NCI-H69 (cell line): Measurements from ENCODE around the gene RBMXL2.

ENCODE experiments used
- DNase-seq: peaks from one replicate; lab custom pipeline; 2025; lab: John Stamatoyannopoulos, UW

Gene RBMXL2

GRCh38 chr11:7088921-7089320 lies at the start of gene RBMXL2:
RBMXL2 (plus strand) TSS chr11:7088998; CDS start chr11:7089121, 123 bp downstream.
- DNase-seq, result no peak

- no peak for DNase-seq
Observed at GRCh38 chr11:7046474-7047175, 42.2 kb upstream of the RBMXL2 start.

DNA sequence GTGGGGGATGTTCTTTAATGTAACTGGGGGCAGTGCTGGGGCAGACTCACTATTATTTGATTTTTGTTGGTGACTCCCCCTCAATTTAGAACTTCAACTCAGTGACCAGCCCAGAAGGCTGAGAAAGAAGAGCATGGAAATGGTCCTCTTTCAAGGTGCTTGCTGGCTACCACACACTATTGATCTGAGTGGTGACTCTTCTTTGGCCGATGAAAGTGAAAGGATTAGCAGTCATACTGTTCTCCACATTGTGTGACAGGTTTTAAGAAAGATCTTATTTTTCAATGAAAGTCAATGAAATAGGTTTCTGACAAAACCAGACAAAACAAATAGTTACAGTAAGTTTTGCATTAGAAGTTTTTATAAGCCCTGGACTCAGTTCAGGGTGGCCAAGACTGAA lies 38.6 kb upstream of the RBMXL2 start:
- DNase-seq, result no peak

DNA sequence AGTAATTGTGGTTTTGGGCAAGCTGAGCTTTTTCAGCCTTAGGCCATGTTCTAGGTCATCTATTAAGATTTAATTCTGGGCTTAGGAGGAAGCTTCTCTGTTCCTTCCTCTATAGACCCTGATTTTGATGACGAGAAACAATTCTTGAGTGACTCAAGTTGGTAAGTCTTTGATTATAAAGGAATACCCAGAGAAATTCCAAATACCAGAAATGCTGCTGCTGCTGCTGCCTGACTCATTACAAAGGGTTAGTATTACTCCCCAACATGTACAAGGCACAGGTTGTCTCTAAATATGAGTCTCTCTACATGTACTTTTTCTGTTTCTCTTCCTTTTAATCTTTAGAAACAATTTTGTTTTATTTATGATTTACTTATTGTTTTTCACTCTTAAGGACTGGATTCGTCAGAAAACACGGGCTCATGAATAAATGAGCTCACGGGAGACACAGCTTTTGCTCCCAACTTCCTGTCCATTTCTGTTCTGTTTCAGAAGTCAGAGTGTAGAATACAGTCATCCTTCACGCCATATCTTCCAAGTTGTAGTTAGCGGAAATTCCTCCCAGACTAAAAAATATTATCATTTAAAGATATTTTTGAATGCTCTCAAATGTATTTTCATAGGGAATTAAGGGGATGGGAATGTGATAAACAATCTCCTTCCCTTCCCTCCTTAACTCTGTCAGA lies 31.8 kb upstream of the RBMXL2 start:
- no peak for DNase-seq

DNA sequence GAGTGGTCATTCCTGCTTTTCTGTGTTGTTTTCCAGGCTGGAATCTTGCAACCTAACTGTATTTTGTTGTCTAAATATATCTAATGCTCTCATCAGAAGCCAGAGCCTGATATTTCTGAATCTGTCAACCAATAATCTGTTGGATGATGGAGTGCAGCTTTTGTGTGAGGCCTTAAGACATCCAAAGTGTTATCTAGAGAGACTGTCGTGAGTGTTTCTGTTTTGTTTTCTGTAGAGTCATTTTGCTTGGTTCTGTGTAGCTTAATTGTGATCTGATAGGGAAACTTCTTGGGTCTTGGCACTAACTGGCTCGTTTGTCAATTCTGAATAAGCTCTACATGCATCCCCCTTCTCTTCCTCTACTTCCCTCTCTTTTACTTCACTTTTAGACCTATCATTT lies 31.2 kb upstream of the RBMXL2 start:
- no peak for DNase-seq

DNA sequence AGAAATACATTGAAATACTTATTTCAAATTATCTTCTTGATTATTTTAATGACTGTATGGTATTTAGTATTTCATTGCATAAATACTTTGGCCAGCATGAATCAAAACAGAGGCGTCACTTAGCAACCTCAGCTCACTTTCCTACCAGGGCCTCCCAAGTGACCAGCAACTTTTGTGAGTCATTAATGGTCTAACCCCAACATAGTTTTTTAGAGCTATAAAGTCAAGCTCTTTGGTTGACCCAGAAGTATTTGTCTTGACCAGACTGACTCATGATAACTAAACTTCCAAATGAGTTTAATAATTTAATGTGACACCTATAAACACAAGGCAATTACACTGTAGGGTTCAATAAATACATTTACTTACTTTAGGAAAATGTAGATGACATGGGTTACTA lies 27.9 kb upstream of the RBMXL2 start:
- no peak for DNase-seq

DNA sequence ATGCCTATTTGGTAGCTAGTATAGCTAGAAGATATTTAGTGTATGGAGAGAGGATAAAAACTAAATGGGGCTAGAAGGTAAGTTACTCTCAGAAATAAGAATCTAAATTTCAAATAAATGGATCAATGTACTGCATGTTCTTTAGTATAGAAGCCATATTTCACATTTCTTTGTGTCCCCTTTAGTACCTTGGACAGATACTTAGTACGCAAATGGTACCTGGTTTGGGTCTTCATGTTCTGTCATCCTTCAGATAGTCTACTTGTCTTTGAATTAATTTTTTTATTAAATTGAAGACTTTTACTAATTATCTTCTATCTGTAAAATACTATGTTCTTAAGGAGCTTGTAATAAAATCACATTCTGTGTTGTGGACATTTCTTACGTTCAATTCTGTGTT lies 26.3 kb upstream of the RBMXL2 start:
- no peak for DNase-seq

DNA sequence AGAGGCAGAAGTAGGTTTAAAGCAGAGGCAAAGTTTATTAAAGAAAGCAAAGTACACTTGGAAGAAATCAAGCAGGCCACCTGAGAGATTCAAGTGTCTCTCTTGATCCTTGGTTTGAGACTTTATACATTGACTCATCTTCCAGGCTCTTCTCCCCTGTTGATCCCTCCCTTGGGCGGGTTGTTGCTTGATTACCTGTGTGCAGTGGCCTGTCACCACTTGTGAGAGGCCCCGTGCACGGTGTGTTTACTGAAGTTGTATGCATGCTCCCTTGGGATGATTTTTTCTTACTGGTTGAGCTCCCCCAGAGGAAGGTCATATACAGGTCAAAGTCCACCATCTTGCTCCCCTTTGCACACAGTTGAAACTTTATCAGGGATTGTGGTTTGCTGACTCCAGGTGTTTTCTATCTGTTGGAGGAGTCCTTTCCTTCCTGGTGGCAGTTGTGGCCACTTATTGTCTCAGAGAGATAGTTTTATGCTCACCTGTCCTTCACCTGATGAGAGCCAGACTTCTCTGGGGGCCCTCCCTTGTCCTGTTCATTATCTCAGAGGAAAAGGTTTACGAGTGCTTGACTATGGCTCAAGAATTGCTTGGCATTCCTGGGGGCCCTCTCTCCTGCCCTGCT lies 16.3 kb upstream of the RBMXL2 start:
- no peak for DNase-seq

- no peak for DNase-seq
Observed at GRCh38 chr11:7077101-7077500, 11.7 kb upstream of the RBMXL2 start.

GRCh38 chr11:7079545-7080135 lies 9.2 kb upstream of the RBMXL2 start:
- no peak for DNase-seq

DNA sequence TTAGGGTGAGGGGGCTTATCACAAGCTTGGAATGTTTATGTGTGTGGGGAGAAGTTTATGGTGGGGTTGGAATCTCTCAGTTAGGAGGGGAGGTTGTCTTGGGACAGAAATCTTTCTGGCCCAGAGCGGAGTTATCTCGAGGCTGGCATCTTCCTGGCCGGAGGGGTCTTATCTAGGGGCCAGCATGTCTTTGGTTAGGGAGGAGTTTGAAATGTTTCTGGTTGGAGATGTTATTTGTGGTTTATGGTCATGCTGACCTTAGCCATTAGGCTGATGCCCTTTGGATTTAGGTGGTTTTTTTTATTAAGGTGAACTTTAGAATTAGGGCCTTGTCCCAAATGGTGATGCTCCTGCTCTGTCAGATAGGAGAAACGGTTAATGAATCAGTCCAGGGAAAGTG lies 7.9 kb upstream of the RBMXL2 start:
- no peak for DNase-seq

- DNase-seq, result no peak
Observed at GRCh38 chr11:7081441-7081840, 7.4 kb upstream of the RBMXL2 start.

GRCh38 chr11:7089328-7090251 lies 792 bp downstream of the RBMXL2 start:
- no peak for DNase-seq

- DNase-seq, result peak; percentile 71
Observed at GRCh38 chr11:7098235-7098832, 9.5 kb downstream of the RBMXL2 start.

DNA sequence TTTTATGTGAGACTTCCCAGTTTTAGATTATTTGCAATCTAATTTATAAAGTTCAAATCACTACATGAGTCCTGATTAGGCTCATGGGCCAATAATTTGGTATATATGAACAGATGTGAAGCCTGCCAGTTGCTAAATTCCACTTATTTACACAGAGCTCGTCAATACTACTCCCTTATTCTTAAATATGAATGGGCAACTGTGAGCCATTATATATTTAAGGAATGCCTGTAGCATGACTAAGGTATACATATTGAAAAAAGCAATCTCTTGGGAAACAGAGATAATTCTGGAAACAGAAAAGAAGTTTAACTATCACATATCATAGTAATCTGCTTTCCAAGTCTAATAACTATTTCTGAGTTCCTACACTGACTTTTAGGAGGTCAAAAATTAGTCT lies 27.0 kb downstream of the RBMXL2 start:
- peak; percentile 13 for DNase-seq

GRCh38 chr11:7116370-7116769 lies 27.6 kb downstream of the RBMXL2 start:
- no peak for DNase-seq

DNA sequence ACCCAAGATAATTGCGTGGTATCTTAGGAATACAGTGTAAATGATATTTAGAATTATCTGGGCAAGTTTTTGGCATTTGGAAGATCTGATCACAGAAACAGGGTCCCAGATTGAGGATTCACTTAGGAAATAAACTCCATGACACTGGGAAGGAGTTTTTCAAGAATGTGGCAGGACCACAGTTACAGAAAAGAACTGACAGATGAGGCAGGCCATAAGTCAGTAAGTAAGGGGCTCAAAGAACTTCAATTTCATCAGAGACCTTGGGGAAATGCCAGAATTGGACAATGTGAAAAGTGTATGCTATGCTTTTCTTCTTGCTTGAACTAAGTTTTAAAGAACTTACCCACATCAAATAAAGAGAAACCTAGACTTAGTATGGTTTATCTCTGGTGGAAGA lies 49.3 kb downstream of the RBMXL2 start:
- no peak for DNase-seq
